Measurements from ENCODE around the gene L3HYPDH.
"Not testable (repeated sequence)": the region's sequence is repeated elsewhere in the genome, so short reads cannot be mapped to it uniquely, and the experiment has no call there.

L3HYPDH gene

DNA sequence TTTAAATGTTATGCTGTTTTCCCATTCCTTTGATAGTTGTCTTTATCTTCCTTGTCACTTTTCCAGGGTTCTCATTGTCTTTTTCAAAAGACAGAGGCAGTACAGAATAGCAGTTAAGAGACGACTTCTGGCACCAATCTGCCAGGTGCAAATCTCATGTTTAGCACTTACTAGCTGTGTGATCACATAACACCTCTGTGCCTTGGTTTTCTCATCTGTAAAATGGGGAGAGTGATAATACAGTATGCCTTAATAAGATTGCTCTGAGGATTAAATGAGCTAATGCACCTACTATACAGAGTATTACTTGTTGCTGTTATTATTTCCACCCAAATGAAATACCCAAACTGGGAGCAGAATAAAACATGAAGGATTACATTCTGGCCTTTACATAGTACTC lies 23.8 kb downstream of the L3HYPDH start:
- Mint-ChIP-seq H3K36me3 (ENCODE audit: low read depth) (peaks cover 40% of the 10 kb centered on the region), H3K9me3 (no peaks in the 10 kb centered on the region), H3K27me3 (peaks cover 7% of the 10 kb centered on the region), H3K4me3 (no peak overlapping the region), H3K4me1 (ENCODE audit: low read depth) (peaks cover 12% of the 10 kb centered on the region), H3K27ac (no peak overlapping the region)

DNA sequence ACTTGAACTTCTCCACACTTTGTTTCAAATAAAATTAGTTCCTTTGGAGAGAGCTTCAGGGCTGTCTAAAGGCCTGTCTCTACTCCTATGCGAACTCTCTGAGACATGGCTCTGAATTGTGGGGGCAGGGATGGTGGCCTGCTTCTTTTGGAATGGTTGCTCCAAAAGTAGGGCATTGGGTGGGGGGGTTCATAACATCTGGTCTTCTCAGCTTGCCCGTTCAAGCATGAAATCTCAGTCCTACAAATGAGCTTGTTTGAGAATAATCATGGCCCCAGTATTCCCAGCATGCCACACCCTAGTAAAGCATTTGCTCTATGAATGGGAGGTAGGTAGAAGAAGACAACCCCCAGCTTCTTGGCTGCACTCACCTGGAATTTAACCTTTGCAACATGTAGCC lies 25.7 kb downstream of the L3HYPDH start:
- Mint-ChIP-seq H3K27ac (no peak overlapping the region), H3K9me3 (no peaks in the 10 kb centered on the region), H3K27me3 (peaks cover 7% of the 10 kb centered on the region), H3K4me3 (no peak overlapping the region), H3K36me3 (ENCODE audit: low read depth) (peaks cover 46% of the 10 kb centered on the region), H3K4me1 (ENCODE audit: low read depth) (peaks cover 3% of the 10 kb centered on the region)

DNA sequence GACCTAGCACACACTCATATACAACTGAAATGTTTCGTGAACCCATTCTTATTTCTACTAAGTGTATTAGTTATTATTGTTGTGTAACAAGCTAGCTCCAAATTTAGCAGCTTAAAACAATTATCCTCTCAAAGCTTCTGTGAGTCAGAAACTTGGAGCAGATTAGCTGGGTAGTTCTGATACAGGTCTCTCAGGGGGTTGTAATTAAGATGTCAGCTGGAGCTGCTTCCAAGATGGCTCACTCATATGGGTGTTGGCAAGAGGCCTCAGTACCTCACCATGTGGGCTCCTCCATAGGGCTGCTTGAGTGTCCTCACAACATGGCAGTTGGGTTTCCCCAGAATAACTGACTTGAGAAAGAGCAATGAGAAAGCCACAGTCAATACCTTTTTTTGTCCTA lies 28.8 kb downstream of the L3HYPDH start:
- Mint-ChIP-seq H3K27ac (no peak overlapping the region), H3K4me3 (no peak overlapping the region), H3K4me1 (ENCODE audit: low read depth) (no peaks in the 10 kb centered on the region), H3K36me3 (ENCODE audit: low read depth) (peaks cover 44% of the 10 kb centered on the region), H3K9me3 (no peaks in the 10 kb centered on the region), H3K27me3 (no peaks in the 10 kb centered on the region)

DNA sequence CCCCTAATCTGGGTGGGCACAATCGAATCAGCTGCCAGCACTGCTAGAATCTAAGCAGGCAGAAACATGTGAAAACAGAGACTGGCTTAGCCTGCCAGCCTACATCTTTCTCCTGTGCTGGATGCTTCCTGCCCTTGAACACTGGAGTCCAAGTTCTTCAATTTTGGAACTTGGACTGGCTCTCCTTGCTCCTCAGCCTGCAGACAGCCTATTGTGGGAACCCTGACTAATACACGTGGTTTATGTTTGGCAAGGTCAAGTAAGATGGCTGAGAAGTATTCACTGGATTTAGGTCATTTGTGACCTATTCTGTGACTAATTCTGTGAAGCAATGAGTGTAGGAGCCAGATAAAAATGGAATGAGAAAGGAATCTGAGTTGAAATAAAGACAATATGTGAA lies 30.1 kb downstream of the L3HYPDH start:
- no peaks in the 10 kb centered on the region for H3K27me3 Mint-ChIP-seq
- no peak overlapping the region for H3K27ac Mint-ChIP-seq
- no peaks in the 10 kb centered on the region for H3K4me1 Mint-ChIP-seq (ENCODE audit: low read depth)
- no peak overlapping the region for H3K4me3 Mint-ChIP-seq
- H3K36me3 Mint-ChIP-seq (ENCODE audit: low read depth) = peaks cover 37% of the 10 kb centered on the region
- no peaks in the 10 kb centered on the region for H3K9me3 Mint-ChIP-seq

DNA sequence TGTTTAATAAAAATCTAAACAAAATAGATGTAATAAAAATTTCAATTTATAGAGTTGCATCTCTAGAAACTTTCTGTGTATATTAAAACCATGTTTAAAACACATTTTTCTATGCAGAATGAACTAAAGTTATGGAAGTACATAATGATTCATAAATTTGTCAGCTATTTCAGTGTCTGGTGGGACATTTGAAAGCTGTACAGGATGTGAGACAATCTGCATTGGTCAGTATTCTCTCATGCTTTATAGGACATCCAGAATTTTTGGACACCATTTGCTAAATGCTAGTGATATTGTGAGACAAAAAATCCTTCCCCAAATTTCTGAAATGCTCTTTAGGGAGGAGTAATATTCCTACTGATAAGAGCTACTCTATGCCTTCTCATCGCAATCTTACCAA lies 32.4 kb downstream of the L3HYPDH start:
- no peaks in the 10 kb centered on the region for H3K9me3 Mint-ChIP-seq
- no peak overlapping the region for H3K27ac Mint-ChIP-seq
- no peaks in the 10 kb centered on the region for H3K27me3 Mint-ChIP-seq
- no peaks in the 10 kb centered on the region for H3K4me1 Mint-ChIP-seq (ENCODE audit: low read depth)
- H3K36me3 Mint-ChIP-seq (ENCODE audit: low read depth) = peaks cover 26% of the 10 kb centered on the region
- H3K4me3 Mint-ChIP-seq = no peak overlapping the region

DNA sequence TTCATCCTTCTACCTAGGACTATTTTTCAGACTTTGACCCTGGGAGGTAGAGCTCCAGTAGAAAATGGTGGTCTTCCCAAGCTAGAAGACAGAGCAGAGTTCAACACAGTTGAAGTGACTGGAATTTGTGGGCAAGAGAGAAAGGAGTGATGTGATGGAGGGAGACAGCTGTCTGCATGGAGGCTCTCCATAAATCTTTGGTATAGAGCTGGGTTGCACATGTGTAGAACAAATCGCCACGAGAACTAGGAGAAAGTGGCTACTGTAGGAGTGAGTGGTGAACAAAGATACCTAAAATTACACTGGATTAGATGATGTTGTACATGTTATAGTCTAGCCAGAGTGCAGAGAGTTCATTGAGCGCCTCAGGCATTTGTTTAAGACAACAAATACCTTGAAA lies 33.5 kb downstream of the L3HYPDH start:
- Mint-ChIP-seq H3K27me3 (no peaks in the 10 kb centered on the region), H3K4me1 (ENCODE audit: low read depth) (no peaks in the 10 kb centered on the region), H3K27ac (no peak overlapping the region), H3K9me3 (no peaks in the 10 kb centered on the region), H3K4me3 (no peak overlapping the region), H3K36me3 (ENCODE audit: low read depth) (peaks cover 16% of the 10 kb centered on the region)

DNA sequence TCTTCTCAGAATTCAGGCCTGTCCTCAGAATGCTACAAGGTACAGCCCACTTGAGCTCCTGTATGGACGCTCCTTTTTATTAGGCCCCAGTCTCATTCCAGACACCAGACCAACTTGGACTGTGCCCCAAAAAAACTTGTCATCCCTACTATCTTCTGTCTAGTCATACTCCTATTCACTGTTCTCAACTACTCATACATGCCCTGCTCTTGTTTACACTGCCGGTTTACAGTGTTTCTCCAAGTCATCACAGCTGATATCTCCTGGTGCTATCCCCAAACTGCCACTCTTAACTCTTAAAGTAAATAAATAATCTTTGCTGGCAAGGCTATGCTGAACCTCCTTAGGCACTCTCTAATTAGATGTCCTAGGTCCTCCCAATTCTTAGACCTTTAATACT lies 35.5 kb downstream of the L3HYPDH start:
- H3K27ac Mint-ChIP-seq; H3K27me3 Mint-ChIP-seq; H3K4me1 Mint-ChIP-seq (ENCODE audit: low read depth); H3K9me3 Mint-ChIP-seq; H3K4me3 Mint-ChIP-seq; H3K36me3 Mint-ChIP-seq (ENCODE audit: low read depth): not testable (repeated sequence)

DNA sequence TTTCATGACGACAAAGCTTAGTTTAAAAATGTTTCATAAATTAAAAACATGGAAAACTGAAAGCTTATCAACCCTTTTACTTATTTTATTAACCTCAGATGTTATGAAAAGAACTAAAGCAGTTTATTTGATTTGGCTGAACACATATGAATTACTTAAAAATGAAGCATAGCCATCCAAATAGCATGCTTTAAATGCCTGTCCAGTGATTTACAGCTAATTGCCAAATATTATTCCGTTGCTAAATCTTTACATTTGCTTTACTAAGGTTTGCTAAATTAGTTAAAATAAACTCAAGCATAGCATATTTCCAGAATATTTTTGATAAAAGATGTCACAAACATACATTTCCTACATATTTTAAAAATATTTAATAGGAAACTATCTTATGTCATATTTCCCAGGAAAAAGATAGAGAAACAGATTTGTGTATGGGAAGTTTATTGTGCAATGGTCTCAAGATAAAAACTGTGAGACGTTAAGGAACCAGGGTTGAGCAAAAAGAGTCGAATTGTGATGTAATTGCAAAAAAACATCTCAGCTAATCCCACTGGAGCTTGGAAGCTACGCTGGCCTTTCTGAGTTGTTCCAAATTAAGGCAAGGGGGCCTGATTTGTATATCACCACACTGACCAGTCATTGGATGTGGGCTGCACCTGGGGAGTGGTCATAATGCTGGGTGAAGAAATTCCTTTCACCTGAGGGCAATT lies 44.8 kb downstream of the L3HYPDH start:
- H3K9me3 Mint-ChIP-seq = no peaks in the 10 kb centered on the region
- H3K27ac Mint-ChIP-seq = no peak overlapping the region
- H3K4me3 Mint-ChIP-seq = no peak overlapping the region
- H3K36me3 Mint-ChIP-seq (ENCODE audit: low read depth) = no peaks in the 10 kb centered on the region
- H3K4me1 Mint-ChIP-seq (ENCODE audit: low read depth) = no peaks in the 10 kb centered on the region
- no peaks in the 10 kb centered on the region for H3K27me3 Mint-ChIP-seq

DNA sequence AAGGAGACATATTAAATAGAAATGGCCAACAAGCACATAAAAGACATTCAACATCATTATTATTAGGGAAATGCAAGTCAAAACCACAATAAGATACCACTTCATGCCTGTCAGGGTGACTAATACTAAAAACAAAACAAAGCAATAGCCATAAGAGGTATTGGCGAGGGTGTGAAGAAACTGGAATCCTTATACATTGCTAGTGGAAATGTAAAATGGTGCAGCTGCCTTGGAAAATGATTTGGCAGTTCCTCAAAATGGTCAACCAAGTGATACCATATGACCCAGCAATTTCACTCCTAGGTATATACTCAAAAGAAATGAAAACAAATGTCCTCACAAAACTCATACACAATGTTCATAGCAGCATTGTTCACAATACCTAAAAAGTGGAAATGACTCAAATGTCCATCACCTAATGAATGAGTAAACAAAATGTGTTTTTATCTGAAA lies 46.0 kb downstream of the L3HYPDH start:
- H3K9me3 Mint-ChIP-seq = no peaks in the 10 kb centered on the region
- no peaks in the 10 kb centered on the region for H3K36me3 Mint-ChIP-seq (ENCODE audit: low read depth)
- no peaks in the 10 kb centered on the region for H3K4me1 Mint-ChIP-seq (ENCODE audit: low read depth)
- no peaks in the 10 kb centered on the region for H3K27me3 Mint-ChIP-seq
- H3K4me3 Mint-ChIP-seq = no peak overlapping the region
- H3K27ac Mint-ChIP-seq = no peak overlapping the region

DNA sequence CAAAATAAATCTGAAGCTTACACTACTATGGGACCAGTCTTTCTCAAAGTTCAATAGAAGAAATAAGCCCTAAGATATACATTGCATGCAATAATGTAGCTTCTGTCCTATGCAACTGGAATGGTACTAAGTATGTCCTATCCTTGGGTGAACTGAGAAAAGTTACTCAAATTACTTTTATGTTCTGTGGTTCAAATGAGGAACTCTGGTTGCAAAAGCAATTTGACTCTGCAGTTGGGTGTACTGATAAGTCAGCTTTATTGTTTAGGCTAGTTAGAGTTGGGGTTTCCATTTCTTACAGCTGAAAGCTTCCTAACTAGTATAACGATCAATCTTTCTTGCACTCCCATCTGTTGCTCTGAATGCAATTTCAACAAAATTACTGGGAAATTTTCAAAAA lies 48.2 kb downstream of the L3HYPDH start:
- H3K27ac Mint-ChIP-seq = no peak overlapping the region
- no peaks in the 10 kb centered on the region for H3K9me3 Mint-ChIP-seq

DNA sequence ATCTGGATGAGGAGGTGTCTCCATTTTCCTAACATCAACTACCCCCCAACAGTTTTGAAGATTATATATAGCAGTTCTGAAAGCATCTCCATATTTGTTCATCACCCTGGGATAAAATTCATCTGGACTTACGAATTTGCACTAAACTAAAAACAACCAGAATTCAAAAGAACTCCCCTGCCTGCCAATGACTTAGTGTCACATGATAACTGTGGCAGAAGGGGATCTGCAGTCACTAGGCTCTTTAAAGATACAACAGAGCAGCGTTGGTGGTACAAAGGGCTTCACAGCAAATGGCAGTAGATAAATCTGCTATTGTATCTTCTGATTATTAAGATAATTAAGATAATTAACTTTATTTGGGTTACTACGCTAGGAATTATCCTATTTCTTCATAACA lies 49.1 kb downstream of the L3HYPDH start:
- H3K27ac Mint-ChIP-seq = no peak overlapping the region
- H3K4me3 Mint-ChIP-seq = no peak overlapping the region
- no peaks in the 10 kb centered on the region for H3K4me1 Mint-ChIP-seq (ENCODE audit: low read depth)
- H3K36me3 Mint-ChIP-seq (ENCODE audit: low read depth) = no peaks in the 10 kb centered on the region
- H3K9me3 Mint-ChIP-seq = no peaks in the 10 kb centered on the region
- H3K27me3 Mint-ChIP-seq = no peaks in the 10 kb centered on the region

More for the DNA sequence above, 48.2 kb downstream of the L3HYPDH start:
- no peaks in the 10 kb centered on the region for H3K27me3 Mint-ChIP-seq
- H3K36me3 Mint-ChIP-seq (ENCODE audit: low read depth) = no peaks in the 10 kb centered on the region
- no peak overlapping the region for H3K4me3 Mint-ChIP-seq
- H3K4me1 Mint-ChIP-seq (ENCODE audit: low read depth) = no peaks in the 10 kb centered on the region

DNA sequence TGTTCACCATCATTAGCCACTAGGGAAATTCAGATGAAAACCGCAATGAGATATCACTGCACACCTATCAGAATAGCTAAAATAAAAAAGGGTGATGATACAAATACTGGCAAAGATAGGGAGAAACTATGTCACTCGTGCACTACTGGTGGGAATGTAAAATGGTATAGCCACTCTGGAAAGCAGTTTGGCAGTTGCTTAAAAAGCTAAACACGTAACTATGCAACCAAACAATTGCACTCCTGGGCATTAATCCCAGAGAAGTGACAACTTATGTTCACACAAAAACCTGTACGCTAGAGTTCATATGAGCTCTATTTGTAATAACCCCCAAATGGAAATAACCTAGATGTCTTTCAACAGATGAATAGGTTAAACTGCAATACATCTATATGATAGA lies 54.4 kb downstream of the L3HYPDH start:
- H3K36me3 Mint-ChIP-seq (ENCODE audit: low read depth) = no peaks in the 10 kb centered on the region
- no peak overlapping the region for H3K4me3 Mint-ChIP-seq
- H3K4me1 Mint-ChIP-seq (ENCODE audit: low read depth) = no peaks in the 10 kb centered on the region
- H3K27me3 Mint-ChIP-seq = no peaks in the 10 kb centered on the region
- no peaks in the 10 kb centered on the region for H3K9me3 Mint-ChIP-seq
- H3K27ac Mint-ChIP-seq = no peak overlapping the region

DNA sequence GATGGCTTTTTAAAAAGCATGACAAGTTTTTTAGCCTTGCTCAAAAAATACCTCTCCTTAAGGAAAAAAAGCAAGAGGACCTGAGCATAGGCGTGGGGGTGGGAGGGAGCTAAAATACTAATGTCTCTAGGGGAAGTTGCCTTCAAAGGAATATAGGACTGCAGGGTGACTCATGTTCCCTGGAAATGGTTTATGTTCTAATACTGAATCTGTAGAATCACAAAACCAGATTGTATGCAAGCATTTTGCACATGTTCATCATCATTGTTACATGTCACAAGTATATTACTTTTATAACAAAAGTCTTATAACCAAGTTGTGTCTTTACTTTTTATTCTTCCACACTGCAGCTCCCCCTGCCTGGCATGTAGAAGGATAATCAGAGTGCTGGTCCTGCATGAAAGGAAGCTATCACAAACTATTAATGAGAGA lies 55.6 kb downstream of the L3HYPDH start:
- Mint-ChIP-seq H3K9me3 (no peaks in the 10 kb centered on the region), H3K4me1 (ENCODE audit: low read depth) (no peaks in the 10 kb centered on the region), H3K27ac (no peak overlapping the region), H3K27me3 (no peaks in the 10 kb centered on the region), H3K36me3 (ENCODE audit: low read depth) (no peaks in the 10 kb centered on the region), H3K4me3 (no peak overlapping the region)

DNA sequence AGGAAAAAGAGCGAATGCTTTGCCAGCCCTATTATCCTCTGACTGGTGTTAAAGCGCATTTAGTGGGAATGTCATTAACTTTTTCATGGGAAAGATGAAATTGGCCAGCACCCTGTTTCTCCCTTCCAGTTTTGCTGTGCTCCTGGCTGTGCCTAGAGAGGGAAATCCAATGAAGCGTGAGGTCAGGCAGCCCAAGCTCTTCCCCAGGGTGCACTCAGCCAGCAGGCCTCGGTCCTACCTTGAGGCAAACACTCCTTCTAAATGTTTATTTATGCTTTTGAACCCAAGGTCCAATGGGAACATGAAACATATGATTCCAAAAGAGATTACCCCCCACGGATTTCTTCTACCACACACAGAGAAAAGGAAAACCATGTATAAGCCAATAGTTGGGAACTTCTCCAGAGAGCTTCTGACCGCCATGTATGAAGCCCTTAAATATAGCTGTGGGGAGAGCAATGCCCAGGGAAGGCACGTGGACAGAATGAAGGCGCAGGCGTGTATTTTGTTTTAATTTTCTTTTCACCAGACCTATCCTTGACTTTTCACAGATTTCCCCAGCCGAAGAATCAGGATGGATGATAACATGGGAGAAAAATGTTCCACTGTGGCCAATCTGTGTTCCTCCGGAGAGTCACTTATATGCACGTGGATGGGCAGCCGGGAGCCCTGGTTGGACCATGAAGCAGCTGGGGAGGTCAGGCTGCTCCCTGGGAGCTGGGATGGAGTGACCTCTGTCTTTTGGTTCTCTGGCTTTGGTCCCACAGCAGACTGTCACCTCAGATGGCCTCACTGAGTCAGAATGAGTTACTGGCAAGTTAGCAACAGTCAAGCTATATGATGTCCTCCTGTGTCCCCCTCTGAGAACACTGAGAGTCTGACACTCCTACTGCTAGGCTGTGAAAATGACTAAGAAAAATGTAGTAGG lies 56.3 kb downstream of the L3HYPDH start:
- Mint-ChIP-seq H3K36me3 (ENCODE audit: low read depth) (no peaks in the 10 kb centered on the region), H3K27me3 (no peaks in the 10 kb centered on the region), H3K4me3 (no peak overlapping the region), H3K9me3 (no peaks in the 10 kb centered on the region), H3K4me1 (ENCODE audit: low read depth) (no peaks in the 10 kb centered on the region), H3K27ac (no peak overlapping the region)

DNA sequence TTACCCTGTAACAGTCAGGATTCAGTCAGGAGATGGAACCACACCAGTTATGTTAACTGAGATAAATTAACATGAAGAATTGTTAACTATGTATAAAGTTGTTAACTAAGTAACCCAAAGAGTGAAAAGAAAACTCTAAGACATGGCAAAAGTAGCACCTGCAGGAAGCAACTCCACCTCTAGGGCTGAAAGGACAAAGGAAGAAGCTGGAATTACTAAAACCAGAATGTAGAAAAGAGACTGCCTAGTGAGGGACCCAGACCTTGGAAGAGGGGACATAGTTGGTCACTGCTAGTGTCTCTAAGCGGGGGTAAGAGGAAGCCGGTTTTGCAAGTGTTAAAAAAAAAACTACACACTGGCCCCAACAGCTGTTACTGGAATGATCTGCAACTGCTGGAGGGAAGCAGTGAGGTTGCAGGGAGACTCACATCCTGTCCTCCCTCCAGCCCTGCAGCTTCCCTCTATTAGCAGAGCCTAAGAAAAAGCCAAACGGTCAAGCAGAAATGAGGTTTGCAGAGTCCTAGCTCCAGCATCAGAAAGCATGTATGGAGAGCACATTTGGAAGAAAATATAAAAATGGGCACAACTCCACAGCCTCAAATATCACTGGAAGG lies 58.8 kb downstream of the L3HYPDH start:
- no peak overlapping the region for H3K4me3 Mint-ChIP-seq
- no peaks in the 10 kb centered on the region for H3K36me3 Mint-ChIP-seq (ENCODE audit: low read depth)
- no peaks in the 10 kb centered on the region for H3K4me1 Mint-ChIP-seq (ENCODE audit: low read depth)
- H3K9me3 Mint-ChIP-seq = no peaks in the 10 kb centered on the region
- no peak overlapping the region for H3K27ac Mint-ChIP-seq
- H3K27me3 Mint-ChIP-seq = no peaks in the 10 kb centered on the region
